HEK293 (cell line): ENCODE results near the gene PPM1K.

Experiments used
- CTCF ChIA-PET: fragments of 350-600 bp; formaldehyde crosslinking; extraction: SDS; loops from one replicate; lab custom pipeline; 2021; ENCODE audit warnings: antibody characterized with exemption; lab: Yijun Ruan, JAX
- POLR2A ChIA-PET: fragments of 300-600 bp; formaldehyde crosslinking; extraction: SDS; loops from one replicate; lab custom pipeline; 2020; ENCODE audit warnings: antibody characterized with exemption, inconsistent platforms; lab: Yijun Ruan, JAX
- H3K27ac ChIP-seq: fragments of 200-500 bp; sonication (Bioruptor generic); 2 replicates; pipeline ENCODE4 v1.5.1; 2014; ENCODE audit warnings: low read depth, low read length, control low read depth, inconsistent platforms; ENCODE audit errors: extremely low read depth
- H3K36me3 ChIP-seq, 2 experiments: fragments of 200-500 bp in 1 of 2; sonication (Bioruptor generic) in 1 of 2; 1 replicate in 1 of 2; 2 replicates in 1 of 2; pipeline ENCODE4 v1.5.1; 2014 to 2017; ENCODE audit warnings: inconsistent platforms in 2 of 2, low read length in 2 of 2; ENCODE audit not compliant: control insufficient read depth in 2 of 2, insufficient read depth in 1 of 2
- H3K4me1 ChIP-seq: fragments of 200-500 bp; sonication (Bioruptor generic); 2 replicates; pipeline ENCODE4 v1.5.1; 2014; ENCODE audit warnings: mild to moderate bottlenecking, low read length, inconsistent platforms; ENCODE audit not compliant: control insufficient read depth, insufficient read depth
- H3K4me3 ChIP-seq: 2 replicates; pipeline ENCODE4 v1.5.1; 2011; ENCODE audit warnings: low read depth, mild to moderate bottlenecking, control low read depth, low read length, moderate library complexity
- H3K9me3 ChIP-seq: fragments of 200-500 bp; sonication (Bioruptor generic); 2 replicates; pipeline ENCODE4 v1.5.1; 2014; ENCODE audit warnings: low read depth, low read length, inconsistent platforms; ENCODE audit not compliant: control insufficient read depth, insufficient read depth
- FEZF1 ChIP-seq: fragments of 450-650 bp; formaldehyde crosslinking; IDR thresholded peaks from 2 replicates; pipeline ENCODE4 v1.5.1; 2016; ENCODE audit warnings: missing biosample characterization, missing genetic modification characterization
- GLIS2 ChIP-seq: fragments of 450-650 bp; formaldehyde crosslinking; IDR thresholded peaks from 2 replicates; pipeline ENCODE4 v1.5.1; 2016; ENCODE audit warnings: missing biosample characterization, missing genetic modification characterization
- HOXA7 ChIP-seq: sonication (generic); formaldehyde crosslinking; IDR thresholded peaks from 2 replicates; pipeline ENCODE4 v1.8.1; 2022; ENCODE audit warnings: missing genetic modification reagents, borderline replicate concordance
- KLF1 ChIP-seq: fragments of 450-650 bp; formaldehyde crosslinking; IDR thresholded peaks from 2 replicates; pipeline ENCODE4 v1.5.1; 2016; ENCODE audit warnings: missing biosample characterization, missing genetic modification characterization
- KLF17 ChIP-seq: fragments of 450-650 bp; formaldehyde crosslinking; IDR thresholded peaks from 2 replicates; pipeline ENCODE4 v1.5.1; 2016; ENCODE audit warnings: missing biosample characterization, missing genetic modification characterization
- SP3 ChIP-seq: fragments of 450-650 bp; formaldehyde crosslinking; IDR thresholded peaks from 2 replicates; pipeline ENCODE4 v1.5.1; 2016; ENCODE audit warnings: missing biosample characterization, missing genetic modification characterization
- ZEB2 ChIP-seq: fragments of 450-650 bp; formaldehyde crosslinking; IDR thresholded peaks from 2 replicates; pipeline ENCODE4 v1.5.1; 2016; ENCODE audit warnings: missing biosample characterization, missing genetic modification characterization
- ZFP69B ChIP-seq: fragments of 450-650 bp; formaldehyde crosslinking; IDR thresholded peaks from 2 replicates; pipeline ENCODE4 v1.5.1; 2016; ENCODE audit warnings: missing biosample characterization, missing genetic modification characterization
- ZNF112 ChIP-seq: fragments of 450-650 bp; formaldehyde crosslinking; IDR thresholded peaks from 2 replicates; pipeline ENCODE4 v1.5.0; 2017; ENCODE audit warnings: missing biosample characterization, missing genetic modification characterization
- ZNF132 ChIP-seq: fragments of 450-650 bp; formaldehyde crosslinking; IDR thresholded peaks from 2 replicates; pipeline ENCODE4 v1.5.1; 2017; ENCODE audit warnings: missing biosample characterization, missing genetic modification characterization, borderline replicate concordance
- ZNF138 ChIP-seq: fragments of 450-650 bp; formaldehyde crosslinking; IDR thresholded peaks from 2 replicates; pipeline ENCODE4 v1.5.1; 2016; ENCODE audit warnings: missing biosample characterization, missing genetic modification characterization, borderline replicate concordance
- ZNF211 ChIP-seq: fragments of 450-650 bp; formaldehyde crosslinking; IDR thresholded peaks from 2 replicates; pipeline ENCODE4 v1.5.1; 2016; ENCODE audit warnings: low read depth, missing biosample characterization, missing genetic modification characterization
- ZNF221 ChIP-seq: fragments of 450-650 bp; formaldehyde crosslinking; IDR thresholded peaks from 2 replicates; pipeline ENCODE4 v1.5.1; 2017; ENCODE audit warnings: missing biosample characterization, missing genetic modification characterization, borderline replicate concordance
- ZNF274 ChIP-seq, 2 experiments: fragments of 200-500 bp in 1 of 2; fragments of 450-650 bp in 1 of 2; sonication (Bioruptor generic) in 1 of 2; formaldehyde crosslinking in 1 of 2; IDR thresholded peaks; 2 replicates each; pipeline versions ENCODE4 v1.5.1 to v1.6.1; 2014 to 2016; ENCODE audit warnings: borderline replicate concordance in 1 of 2, inconsistent platforms in 1 of 2, low read length in 1 of 2, missing biosample characterization in 1 of 2, missing genetic modification characterization in 1 of 2
- ZNF335 ChIP-seq: fragments of 450-650 bp; formaldehyde crosslinking; conservative IDR thresholded peaks from 2 replicates; pipeline ENCODE4 v1.5.1; 2016; ENCODE audit warnings: missing biosample characterization, missing genetic modification characterization
- ZNF366 ChIP-seq: fragments of 450-650 bp; formaldehyde crosslinking; conservative IDR thresholded peaks from 2 replicates; pipeline ENCODE4 v1.5.1; 2016; ENCODE audit warnings: missing biosample characterization, missing genetic modification characterization
- ZNF416 ChIP-seq: fragments of 450-650 bp; formaldehyde crosslinking; IDR thresholded peaks from 2 replicates; pipeline ENCODE4 v1.5.1; 2016; ENCODE audit warnings: missing biosample characterization, missing genetic modification characterization
- ZNF423 ChIP-seq: fragments of 450-650 bp; formaldehyde crosslinking; IDR thresholded peaks from 2 replicates; pipeline ENCODE4 v1.5.1; 2016; ENCODE audit warnings: missing biosample characterization, missing genetic modification characterization
- ZNF426 ChIP-seq: fragments of 450-650 bp; formaldehyde crosslinking; IDR thresholded peaks from 2 replicates; pipeline ENCODE4 v1.5.1; 2017; ENCODE audit warnings: missing biosample characterization, missing genetic modification characterization, mild to moderate bottlenecking, inconsistent platforms, moderate library complexity
- ZNF433 ChIP-seq: fragments of 450-650 bp; formaldehyde crosslinking; IDR thresholded peaks from 2 replicates; pipeline ENCODE4 v1.5.1; 2016; ENCODE audit warnings: missing biosample characterization, missing genetic modification characterization, low read depth
- ZNF530 ChIP-seq: fragments of 450-650 bp; formaldehyde crosslinking; IDR thresholded peaks from 2 replicates; pipeline ENCODE4 v1.5.1; 2016; ENCODE audit warnings: low read depth, missing biosample characterization, missing genetic modification characterization
- ZNF544 ChIP-seq: fragments of 450-650 bp; formaldehyde crosslinking; IDR thresholded peaks from 2 replicates; pipeline ENCODE4 v1.5.0; 2017; ENCODE audit warnings: missing biosample characterization, missing genetic modification characterization
- ZNF549 ChIP-seq: fragments of 450-650 bp; IDR thresholded peaks from 2 replicates; pipeline ENCODE4 v1.5.1; 2018; ENCODE audit warnings: missing biosample characterization, missing genetic modification characterization, mild to moderate bottlenecking, inconsistent platforms, moderate library complexity
- ZNF558 ChIP-seq: fragments of 450-650 bp; formaldehyde crosslinking; IDR thresholded peaks from 2 replicates; pipeline ENCODE4 v1.5.1; 2016; ENCODE audit warnings: missing biosample characterization, missing genetic modification characterization
- ZNF610 ChIP-seq: fragments of 450-650 bp; formaldehyde crosslinking; IDR thresholded peaks from 2 replicates; pipeline ENCODE4 v1.5.1; 2016; ENCODE audit warnings: missing biosample characterization, missing genetic modification characterization, borderline replicate concordance
- ZNF660 ChIP-seq: fragments of 450-650 bp; IDR thresholded peaks from 2 replicates; pipeline ENCODE4 v1.5.1; 2018; ENCODE audit warnings: missing biosample characterization, mild to moderate bottlenecking, missing genetic modification characterization
- ZNF701 ChIP-seq: fragments of 450-650 bp; formaldehyde crosslinking; IDR thresholded peaks from 2 replicates; pipeline ENCODE4 v1.5.1; 2016; ENCODE audit warnings: missing biosample characterization, missing genetic modification characterization
- ZNF707 ChIP-seq: fragments of 450-650 bp; formaldehyde crosslinking; IDR thresholded peaks from 2 replicates; pipeline ENCODE4 v1.5.1; 2016; ENCODE audit warnings: missing biosample characterization, missing genetic modification characterization
- ZSCAN16 ChIP-seq: fragments of 450-650 bp; formaldehyde crosslinking; IDR thresholded peaks from 2 replicates; pipeline ENCODE4 v1.5.1; 2016; ENCODE audit warnings: missing biosample characterization, missing genetic modification characterization
- ZSCAN23 ChIP-seq: fragments of 450-650 bp; formaldehyde crosslinking; IDR thresholded peaks from 2 replicates; pipeline ENCODE4 v1.5.1; 2016; ENCODE audit warnings: missing biosample characterization, missing genetic modification characterization
- TF ChIP-seq, protein P1 (sequence below): fragments of 450-650 bp; formaldehyde crosslinking; IDR thresholded peaks from 2 replicates; pipeline ENCODE4 v1.5.1; 2016; ENCODE audit warnings: missing biosample characterization, missing genetic modification characterization
- TF ChIP-seq, protein P2 (sequence below): fragments of 450-650 bp; formaldehyde crosslinking; IDR thresholded peaks from 2 replicates; pipeline ENCODE4 v1.5.1; 2016; ENCODE audit warnings: missing biosample characterization, missing genetic modification characterization

The PPM1K gene

DNA sequence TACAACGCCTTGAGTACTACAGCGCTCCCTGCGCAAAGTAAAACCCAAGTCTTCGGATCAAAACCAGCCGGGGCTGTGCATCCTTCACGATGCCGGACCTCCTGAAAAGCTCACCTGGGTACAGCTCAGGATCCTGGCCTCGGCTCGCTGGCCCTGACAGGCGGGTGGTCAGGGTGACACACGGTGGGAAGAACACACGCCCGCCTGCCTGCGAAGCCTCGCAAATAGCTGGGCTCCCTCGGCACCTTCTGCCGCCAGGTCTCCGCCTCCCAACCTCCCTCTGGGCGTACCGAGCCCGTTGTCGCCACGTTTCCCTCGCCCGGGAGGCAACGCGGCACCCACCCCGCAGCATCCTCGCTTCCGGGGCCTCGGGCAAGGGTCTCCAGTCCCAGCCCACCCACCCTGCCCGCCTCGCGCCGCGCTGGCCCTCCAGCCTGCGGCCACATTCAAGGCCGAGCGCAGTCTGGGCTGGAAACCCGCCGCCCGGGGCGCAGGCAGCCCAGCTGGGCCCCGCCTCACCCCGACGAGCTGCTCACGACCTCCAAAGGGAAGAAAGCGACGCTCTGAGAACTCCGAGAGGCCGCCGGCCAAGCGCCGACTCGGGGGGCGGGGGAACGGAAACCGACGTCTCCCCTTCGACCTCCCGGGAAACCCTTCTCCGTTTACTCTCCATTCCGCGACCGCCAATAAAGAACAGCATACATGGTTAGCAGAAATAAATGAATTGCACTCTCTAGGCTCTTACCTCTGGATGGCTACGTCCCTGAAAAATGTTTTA lies 511 bp downstream of the PPM1K start:
- CTCF ChIA-PET, result interaction anchor here (0.5 to 1.9 kb wide), 3 partner anchors 11 to 173 kb away, joined by 3 to 6 read pairs (median 3); partner anchors contain the start of gene HERC5
- no peaks in the 10 kb centered on the region for H3K9me3 ChIP-seq
- TF ChIP-seq ZNF660 (tag by site-specific recombination) (no peak), ZSCAN23 (tag by site-specific recombination) (no peak), ZNF138 (tag by site-specific recombination) (no peak), KLF1 (tag by site-specific recombination) (no peak), ZNF610 (no peak), HOXA7 (no peak), ZNF366 (tag by site-specific recombination) (no peak), ZNF530 (no peak), ZNF221 (no peak), ZNF132 (tag by site-specific recombination) (no peak), ZNF416 (tag by site-specific recombination) (no peak), ZSCAN16 (tag by site-specific recombination) (no peak), ZNF335 (tag by site-specific recombination) (peak; percentile 73; the same call in 1 of the 2 replicates), ZNF274 (IDR thresholded peaks at IDR 0.05; ENCODE audit: low read length) (no peak), ZNF274 (tag by site-specific recombination; IDR thresholded peaks at IDR 0.05; ENCODE audit: borderline replicate concordance) (no peak), ZNF433 (no peak), ZNF426 (tag by site-specific recombination) (no peak), GLIS2 (peak; percentile 53; the same call in 1 of the 2 replicates), ZFP69B (tag by site-specific recombination) (no peak), ZNF701 (tag by site-specific recombination) (no peak), ZNF544 (tag by site-specific recombination) (no peak), ZNF558 (tag by site-specific recombination) (no peak), SP3 (tag by site-specific recombination) (no peak; the same call in 1 of the 2 replicates), ZNF423 (no peak), KLF17 (tag by site-specific recombination) (no peak), ZNF707 (no peak), ZEB2 (tag by site-specific recombination) (no peak), ZNF211 (tag by site-specific recombination) (no peak), ZNF112 (tag by site-specific recombination) (no peak), FEZF1 (no peak), ZNF549 (tag by site-specific recombination) (no peak)
- TF ChIP-seq, protein P1, sequence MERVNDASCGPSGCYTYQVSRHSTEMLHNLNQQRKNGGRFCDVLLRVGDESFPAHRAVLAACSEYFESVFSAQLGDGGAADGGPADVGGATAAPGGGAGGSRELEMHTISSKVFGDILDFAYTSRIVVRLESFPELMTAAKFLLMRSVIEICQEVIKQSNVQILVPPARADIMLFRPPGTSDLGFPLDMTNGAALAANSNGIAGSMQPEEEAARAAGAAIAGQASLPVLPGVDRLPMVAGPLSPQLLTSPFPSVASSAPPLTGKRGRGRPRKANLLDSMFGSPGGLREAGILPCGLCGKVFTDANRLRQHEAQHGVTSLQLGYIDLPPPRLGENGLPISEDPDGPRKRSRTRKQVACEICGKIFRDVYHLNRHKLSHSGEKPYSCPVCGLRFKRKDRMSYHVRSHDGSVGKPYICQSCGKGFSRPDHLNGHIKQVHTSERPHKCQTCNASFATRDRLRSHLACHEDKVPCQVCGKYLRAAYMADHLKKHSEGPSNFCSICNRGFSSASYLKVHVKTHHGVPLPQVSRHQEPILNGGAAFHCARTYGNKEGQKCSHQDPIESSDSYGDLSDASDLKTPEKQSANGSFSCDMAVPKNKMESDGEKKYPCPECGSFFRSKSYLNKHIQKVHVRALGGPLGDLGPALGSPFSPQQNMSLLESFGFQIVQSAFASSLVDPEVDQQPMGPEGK (tag by site-specific recombination), result no peak
- TF ChIP-seq, protein P2, sequence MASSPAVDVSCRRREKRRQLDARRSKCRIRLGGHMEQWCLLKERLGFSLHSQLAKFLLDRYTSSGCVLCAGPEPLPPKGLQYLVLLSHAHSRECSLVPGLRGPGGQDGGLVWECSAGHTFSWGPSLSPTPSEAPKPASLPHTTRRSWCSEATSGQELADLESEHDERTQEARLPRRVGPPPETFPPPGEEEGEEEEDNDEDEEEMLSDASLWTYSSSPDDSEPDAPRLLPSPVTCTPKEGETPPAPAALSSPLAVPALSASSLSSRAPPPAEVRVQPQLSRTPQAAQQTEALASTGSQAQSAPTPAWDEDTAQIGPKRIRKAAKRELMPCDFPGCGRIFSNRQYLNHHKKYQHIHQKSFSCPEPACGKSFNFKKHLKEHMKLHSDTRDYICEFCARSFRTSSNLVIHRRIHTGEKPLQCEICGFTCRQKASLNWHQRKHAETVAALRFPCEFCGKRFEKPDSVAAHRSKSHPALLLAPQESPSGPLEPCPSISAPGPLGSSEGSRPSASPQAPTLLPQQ (tag by site-specific recombination), result peak; percentile 25; the same call in 1 of the 2 replicates

More for the DNA sequence above, 511 bp downstream of the PPM1K start:
- Histone ChIP-seq H3K4me3 (peak overlapping the region; percentile 65), H3K4me1 (peaks cover 7% of the 10 kb centered on the region; the same call in 1 of the 2 replicates), H3K27ac (peak overlapping the region; percentile 89), H3K36me3 (no peaks in the 10 kb centered on the region)
- POLR2A ChIA-PET, result interaction anchor here (0.9 to 2.1 kb wide), 7 partner anchors 8 to 239 kb away, joined by 3 to 12 read pairs (median 4); partner anchors contain the start of genes HERC5, HERC6 and PYURF
